CMK (cell line): ENCODE measurements around the gene SCRT2.
A peak's percentile ranks its signal among the peaks of the same experiment; 100 is the strongest.

ENCODE experiments used
- DNase-seq: peaks from one replicate; pipeline ENCODE4 v3.0.0-alpha.2; 2010; ENCODE audit warnings: low read depth

The SCRT2 gene

DNA sequence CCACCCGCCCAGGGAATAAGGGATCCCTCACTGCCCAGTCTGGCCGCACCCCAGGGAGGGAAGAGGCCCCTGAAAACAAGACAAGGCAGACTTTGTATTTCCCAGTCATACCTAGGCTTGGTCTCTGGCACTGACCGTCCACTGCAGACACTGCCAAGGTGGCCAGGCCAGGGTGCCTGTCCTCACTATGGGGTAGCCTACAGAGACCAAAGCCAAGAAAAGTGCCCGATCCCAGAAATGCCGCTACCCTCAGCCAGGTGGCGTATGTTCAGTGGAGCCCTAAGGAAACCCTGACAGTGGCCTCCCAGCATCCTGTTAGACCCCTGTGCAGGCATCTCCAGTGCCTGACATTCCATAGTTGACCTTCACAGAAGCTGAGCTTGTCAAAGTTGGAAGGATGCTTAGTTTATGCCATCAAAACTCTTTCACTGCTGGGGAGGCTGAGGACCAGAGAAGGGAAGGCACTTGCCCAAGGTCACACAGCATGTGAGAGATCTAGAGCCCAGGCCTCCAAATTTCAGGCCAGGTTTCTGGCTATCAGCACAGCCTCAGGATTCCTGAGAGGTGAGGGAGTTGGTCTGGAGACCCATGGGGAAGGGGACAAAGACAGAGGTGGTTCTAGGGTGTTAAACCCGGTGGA, 2.5 kb downstream of the SCRT2 start:
- no peak for DNase-seq

DNA sequence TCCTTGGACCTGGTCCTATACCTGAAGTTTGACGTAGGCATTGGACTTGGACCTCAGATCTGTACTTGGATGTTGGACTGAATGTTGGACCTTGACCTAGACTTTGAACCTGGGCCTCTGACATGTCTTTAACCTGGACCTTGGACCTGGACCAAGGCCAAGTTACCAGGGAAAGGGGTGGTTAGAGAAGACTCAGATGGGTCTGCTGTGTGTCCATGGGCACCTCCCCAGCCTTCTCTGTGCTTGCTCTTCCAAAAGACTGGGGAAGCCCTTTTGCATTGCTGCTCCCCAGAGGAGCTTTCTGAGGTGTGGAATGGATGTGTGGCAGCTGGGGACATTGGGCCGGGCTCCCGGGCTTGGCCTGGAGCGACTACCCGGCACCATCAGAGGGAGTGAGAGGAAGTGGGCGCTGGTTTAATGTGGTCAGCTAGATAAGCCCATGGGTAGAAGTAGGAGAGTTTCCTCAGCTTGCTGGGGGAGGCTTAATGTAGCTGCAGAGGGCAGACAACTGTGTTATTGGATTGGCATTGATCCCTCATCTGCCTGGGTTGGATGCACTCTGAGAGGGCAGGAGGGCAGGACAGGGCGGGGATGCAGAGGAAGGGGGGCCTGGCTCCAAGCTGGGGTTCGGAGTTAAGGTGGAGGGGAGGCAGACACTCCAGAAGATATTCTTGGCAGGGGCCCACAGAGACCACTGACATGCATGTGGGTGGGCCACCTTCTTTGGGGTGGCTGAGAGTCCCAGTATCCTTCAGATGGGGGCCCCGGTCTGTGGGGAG, 4.2 kb downstream of the SCRT2 start:
- peak; percentile 98 for DNase-seq

DNA sequence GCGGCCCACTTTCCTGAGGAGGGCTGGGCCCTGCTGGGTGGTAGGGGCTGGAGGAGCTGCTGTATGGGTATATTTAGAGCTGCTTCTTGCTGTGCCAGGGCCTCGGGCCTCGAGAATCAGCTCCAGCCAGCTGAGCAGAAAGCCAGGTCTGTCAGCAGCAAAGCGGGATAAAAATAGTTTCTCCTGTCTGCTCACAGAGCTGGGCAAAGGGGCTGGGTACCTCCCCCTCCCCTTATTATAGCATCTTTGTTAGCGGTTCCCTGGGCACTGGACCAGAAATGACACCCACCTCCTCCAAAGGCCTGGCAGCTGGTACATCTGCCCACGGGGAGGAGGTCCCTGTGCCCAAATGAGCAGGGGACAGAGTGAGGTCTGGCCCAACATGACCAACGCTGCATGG, 6.0 kb downstream of the SCRT2 start:
- no peak for DNase-seq

DNA sequence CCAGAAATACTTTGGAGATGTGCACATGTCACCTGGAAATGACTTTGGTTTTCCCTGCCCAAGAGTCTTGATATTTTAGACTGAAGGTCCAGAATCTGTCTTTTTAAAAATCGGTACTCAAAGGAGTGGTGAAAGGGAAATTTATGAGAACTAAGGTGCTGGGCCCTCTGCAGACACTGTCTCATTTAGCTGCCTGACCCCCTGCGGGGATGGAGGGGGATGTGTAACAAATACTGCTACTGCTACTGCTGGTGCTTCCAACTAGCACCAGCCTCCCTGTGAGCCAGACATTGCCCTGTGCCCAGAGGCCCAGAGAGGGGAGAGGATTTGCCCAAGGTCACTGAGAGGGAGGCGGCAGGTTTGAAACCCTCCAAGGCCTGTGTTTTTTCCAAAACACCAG, 7.0 kb downstream of the SCRT2 start:
- DNase-seq, result no peak

DNA sequence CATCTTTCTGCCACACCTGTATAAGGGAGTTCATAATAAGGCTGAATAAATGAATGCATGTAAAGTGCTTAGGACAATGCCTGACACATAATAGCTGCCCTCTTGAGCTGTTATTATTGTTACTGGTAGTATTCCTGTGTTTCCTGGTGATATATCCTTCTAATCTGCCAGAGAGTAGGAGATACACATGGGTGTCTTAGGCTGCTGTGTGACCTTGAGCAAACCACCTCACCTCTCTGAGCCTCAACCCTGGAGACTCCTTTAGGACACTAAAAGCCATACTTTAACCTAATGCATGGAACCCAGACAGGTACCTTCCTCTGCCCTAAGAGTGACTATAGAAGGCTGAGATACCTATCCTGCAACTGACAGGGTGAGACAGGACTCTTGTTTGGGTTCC, 7.6 kb downstream of the SCRT2 start:
- no peak for DNase-seq

DNA sequence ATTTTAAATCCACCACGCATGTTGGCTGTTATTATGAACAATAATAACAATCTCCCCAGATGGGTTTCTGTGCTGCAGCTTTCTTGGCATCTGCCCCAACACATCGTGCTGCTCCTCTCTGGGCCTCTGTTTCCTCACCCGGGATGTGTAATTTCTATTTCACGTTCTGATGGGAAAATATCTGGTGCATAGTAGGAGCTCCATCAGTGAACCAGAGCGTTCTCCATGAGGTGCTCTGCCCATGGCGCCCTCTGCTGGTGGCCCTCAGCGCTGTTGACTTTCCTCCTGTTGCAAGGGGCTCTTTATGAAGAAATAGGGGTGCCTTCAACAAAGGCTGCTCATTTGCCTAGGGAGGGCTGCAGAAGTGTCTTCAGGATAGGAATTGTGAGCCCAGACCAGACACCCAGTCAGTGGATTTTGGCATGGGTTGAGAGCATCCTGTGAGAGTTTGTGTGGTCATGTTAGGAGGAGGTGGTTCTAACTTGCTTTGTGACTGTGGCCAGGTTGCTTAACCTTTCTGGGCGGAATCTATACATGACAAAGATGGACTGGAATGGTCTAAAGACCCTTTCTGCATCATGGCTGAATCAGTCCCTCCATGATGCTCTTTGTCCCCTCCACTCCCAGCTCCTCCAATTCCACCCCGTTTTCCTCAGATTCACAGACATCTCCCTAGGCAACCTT, 8.1 kb downstream of the SCRT2 start:
- no peak for DNase-seq

DNA sequence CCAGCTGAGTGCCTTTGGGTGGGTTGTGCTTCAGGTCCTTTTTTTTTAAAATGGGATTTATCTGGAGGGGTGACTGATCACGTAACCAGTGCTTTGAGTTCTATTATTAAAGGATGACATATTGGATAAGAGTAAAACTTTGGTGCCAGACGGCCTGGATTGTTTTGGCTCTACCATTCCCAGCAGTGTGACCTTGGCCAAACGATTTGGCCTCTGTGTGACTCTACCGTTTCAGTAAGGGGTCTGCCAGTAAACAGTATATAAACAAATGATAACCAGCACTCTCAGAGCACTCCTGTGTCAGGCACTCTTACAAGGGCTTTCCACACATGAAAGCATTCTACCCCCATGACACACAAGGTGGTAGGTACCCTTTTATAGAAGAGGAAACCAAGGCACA, 8.7 kb downstream of the SCRT2 start:
- DNase-seq, result no peak

DNA sequence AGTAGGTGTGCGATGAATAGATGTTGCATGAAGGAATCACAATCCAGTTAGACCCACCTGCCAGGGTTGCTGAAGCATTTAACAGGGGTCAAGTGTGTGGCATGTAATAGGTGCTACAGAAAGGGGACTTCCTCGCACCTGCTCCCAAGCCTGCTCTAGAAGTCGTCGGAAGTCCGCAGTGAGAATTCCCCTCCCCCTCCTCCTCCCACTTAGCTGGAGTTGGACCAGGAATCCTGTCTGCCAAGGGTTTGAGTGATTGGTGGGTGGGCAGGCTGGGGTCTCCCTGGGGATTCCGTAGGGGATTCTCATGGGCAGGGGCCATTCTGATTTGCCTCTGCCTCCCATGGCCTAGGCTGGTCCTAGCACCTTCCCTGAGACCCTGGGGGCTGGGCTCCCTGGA, 10.3 kb downstream of the SCRT2 start:
- no peak for DNase-seq

DNA sequence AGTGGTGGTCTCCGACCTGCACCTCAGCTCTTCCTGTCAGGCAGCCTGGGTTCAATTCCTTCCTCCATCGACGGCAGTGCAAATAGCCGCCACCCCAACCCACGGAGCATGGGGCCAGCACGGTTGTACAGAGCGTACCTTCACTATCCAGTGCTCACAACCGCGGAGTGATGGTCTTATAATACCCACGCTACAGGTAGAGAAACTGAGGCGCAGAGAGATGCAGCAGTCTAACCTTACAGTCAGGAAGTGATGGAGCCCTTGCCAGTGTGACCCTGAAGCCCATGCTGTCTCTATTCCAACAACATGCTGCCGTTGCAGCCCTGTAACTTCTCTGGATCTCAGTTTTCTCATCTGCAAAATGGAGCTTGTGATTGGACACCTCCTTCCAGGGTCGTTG, 11.0 kb downstream of the SCRT2 start:
- no peak for DNase-seq

DNA sequence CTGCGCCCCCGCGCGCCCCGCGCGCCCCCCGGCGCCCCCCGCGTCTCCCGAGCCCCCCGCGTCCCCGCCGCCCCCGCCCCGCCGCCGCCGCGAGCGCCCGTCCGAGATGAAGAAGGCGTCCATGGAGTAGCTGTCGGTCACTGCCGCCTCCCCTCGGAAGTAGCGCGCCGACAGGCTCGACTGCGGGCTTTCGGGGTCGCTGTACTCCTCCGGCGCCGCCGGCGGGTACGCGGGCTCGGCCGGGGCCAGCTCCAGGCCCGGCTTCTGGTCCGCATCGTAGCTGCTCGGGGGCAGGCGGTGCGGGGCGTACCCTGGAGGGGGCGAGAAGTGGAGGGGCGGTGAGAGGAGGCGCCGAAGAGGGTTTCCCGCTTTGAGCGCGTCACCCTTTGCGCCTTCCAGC, 11.5 kb downstream of the SCRT2 start:
- no peak for DNase-seq

DNA sequence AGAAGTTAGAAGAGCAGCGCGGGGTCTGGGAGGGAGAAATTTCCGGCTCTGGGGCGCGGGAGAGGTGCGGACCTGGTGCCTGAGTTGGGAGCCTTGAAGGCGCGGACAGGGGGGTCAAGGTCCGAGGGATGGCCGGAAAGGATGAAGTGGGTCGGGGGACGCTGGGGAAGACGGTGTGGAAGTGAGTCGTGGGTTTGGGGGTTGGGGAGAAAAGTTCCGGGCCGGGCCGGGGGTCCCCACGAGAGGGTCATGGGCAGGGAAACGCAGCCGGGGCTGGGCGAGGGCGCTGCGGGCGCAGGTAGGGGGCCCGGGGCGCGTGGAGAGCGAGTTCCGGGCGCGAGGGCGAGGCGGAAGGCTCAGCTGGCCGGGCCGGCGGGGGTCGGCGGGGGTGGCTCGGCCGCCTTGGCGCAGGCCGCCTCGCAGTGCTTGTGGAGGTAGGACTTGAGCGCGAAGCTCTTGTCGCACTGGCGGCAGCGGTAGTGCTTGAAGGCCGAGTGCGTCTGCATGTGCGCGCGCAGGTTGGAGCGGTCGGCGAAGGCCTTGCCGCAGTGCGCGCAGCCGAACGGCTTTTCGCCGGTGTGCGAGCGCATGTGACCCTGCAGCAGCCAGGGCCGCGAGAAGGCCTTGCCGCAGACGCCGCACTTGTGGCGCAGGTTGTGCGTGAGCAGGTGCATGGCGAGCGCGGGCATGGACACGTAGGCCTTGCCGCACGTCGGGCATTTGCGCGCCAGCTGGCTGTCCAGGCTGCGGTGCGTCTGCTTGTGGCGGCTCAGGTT, 12.1 kb downstream of the SCRT2 start:
- DNase-seq, result no peak

DNA sequence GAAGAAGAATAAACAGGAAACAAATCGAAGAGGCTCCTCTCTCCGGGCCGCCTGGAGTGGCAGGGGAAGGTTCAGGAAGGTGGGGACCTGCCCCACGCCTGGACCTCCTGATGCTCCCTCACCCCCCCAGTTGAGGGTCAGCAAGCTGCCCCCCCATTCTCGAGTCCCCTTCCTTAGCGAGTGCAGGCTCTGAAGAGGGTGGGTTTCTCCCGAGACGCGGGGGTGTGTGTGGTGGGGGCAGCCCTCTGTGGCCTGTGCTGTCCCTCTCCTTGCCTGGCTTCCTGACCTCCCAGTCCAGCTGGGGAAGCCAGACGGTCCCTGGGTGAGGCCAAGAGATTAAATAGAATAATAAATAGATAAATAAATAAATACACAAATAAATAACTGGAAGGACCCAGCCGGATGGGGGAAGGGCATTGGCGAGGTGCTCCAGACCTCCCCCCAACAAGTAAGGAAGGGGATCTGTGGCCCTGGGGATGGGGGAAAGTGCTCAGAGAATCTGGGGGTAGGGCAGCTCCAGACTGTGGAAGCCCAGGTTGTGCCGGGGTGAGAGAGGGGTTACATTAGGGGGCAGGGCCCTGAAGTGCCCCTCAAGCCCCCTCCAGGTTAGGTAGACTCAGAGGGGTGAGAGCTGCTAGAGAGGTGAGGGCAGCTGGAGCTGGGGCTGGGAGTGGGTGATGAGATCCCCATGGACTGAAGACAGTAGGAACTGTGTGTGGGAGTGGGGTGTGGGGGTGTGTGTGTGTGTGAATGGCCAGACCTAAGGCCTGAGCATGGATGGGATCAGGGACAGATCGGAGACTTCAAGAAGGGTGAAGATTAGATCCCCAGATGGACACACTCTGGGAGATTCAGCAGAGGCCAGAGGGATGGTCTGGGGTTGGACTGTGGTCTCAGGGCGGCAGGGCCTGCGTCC, 13.1 kb downstream of the SCRT2 start:
- no peak for DNase-seq

DNA sequence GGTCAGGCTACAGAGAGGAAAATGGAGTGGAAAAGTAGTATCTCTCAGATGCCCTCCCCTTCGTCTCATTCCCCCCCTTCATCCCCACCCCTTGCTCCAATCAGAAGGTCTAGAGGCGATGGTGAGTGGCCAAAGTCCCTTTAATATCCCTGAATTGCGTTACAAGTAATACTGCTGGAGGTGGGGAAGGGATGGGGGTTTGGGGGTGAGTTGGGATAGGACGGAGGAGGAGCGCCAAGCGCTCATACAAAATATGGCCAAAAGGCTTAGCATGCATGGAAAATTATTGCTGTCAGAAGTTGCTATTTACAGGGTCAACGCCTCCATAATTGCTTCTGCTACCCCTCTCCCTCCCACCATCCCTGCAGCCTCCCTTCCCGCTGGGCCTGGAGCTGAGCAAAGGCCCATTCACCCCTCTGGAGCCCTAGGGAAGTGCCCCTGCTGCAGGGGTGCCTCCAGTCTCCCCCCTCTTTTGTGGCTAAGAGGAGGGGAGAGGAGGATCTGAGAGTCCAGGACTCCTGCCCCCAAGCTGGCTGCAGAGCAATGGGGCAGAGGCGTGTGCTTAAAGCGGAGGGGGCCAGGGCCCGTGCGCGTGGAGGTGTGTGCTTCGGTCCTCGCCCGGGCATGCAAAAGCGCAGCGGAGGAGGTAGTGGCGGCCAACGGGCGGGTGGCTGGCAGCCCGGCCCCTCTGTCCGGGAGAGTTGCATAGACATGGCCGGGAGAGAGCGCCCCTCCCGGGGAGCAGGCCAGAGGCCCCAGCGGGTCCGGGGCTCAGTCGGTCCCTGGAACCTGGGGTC, 13.9 kb downstream of the SCRT2 start:
- DNase-seq, result no peak

DNA sequence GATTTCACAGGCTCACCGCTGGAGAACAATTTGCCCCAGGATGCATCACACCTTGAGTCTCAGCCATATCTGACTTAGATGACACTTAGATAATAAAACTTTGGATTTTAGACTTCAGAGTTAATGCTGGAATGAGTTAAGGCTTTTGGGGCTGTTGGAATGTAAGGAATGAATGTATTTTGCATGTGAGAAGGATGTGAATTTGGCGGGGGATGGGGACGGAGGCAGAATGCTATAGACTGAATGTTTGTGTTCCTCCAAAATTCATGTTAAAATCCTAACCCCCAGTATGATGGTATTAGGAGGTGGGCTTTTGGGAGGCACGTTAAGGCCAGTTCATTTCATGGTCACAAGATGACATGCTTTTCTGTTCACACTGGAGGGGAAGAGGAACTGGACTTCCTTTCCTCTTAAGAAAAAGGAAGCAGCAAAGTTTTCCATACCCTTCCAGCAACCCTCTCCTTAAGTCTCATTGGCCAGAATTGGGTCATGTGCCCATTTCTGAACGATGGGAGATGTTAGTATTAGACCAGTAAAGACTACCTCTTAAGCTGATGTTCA, 16.8 kb downstream of the SCRT2 start:
- no peak for DNase-seq

DNA sequence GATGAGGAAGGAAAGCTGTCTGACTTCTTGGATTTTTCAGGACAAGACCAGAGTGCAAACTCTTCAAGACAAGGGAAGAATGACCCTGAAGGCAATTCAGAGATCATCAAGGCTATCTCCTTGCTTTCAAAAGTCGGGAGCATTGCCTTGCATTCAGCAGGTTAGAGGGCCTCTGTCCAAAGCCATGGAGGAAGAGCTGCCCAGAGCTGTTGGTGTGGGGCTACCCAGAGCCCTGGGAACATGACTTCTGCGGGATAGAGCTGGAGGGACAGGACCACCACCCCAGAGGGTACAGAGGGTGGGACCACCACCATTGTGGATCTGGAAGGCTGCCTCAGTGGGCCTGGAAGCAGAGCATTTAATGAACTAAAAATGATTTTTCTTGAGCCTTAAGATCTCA, 17.4 kb downstream of the SCRT2 start:
- no peak for DNase-seq

DNA sequence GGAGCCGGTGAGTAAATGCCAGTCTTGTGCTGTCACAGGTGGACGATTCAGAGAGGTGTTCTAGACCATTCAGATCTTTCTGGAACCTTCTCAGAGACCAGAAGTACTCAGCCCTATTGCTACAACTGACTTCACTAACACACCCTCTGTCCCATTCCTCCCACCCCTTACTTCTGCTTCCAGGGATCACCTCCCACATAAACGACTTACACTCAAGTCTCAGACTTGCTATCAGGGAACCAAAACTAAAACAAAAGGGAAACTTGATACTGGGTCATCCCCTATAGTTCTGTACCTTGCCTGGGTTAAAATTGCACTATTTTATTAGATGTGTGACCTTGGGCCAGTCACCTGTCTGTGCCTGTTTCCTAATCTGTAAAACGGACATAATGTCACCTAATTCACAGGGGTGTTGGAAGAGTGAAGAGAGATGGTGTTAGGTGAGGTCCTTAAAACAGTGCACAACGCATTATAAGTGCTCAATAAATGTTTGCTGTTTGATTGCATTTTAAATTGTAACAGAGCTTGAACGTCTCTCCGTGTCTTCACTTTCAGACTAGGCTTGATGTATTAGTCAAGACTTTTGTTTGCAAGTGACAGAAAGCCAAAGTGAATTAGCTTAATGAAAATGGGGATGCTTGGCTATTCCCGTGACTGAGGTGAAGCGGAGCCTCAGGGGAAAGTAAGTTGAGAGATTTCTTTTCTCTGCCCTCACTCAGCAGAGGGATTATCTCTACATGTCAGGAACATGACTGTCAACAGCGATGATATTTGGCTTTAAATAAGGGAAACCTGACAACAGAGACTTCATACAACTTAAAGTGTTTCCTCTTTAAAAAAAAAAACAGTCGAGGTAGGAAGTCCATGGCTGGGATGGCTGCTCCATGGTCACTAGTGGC, 19.6 kb downstream of the SCRT2 start:
- DNase-seq, result no peak

DNA sequence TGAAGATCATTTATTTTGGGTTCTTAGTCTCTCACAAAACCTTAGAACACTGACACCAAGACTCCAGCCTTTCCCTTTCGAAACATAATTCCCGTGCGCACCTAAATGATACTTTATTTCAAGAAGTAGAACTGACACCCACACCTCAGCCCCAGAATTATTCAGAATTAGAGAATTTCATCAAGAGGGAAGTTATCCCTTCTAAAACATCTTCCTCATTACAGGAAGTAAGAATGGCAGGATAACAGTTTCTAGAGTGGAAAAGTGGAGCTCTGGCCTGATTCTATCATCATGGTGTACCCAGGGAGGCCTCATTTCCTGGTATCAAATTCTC, 21.2 kb downstream of the SCRT2 start:
- no peak for DNase-seq

DNA sequence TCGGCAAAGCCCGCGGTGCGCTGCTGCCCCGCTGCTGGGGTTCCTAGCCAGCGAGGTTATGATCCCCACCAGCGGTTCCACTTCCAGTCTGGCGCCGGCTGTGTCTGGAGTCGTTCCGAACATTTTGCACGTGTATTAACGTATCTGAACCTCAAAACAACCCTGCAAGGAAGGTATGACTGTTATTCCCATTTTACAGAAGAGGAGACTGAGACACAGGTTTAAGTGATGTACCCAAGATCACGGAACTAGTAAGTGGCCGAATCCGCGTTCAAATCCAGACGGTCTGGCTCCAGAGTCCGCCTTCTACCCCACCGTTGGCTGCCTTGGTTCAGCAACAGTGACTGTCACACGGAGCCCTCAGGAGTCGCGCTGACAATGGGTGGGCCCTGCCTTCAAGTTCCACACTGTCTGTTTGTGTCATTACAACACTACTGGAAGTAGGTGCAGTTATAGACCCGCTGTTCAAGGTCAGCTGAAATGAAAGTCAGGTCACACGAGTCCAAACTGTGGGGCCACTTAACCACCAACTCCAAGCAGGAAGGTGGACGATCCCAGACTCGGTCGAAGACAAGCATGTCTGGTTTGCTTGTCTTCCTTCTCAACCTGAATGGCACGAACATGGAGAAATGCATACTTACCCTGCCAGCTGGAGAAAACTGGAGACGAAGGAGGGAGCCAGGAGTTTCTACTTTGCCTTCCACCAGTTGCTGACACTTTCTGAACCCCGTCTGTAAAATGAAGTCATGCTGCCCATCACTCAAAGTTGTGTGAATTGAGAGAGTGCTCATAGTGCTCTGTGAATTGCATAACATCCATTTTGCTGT, 21.8 kb downstream of the SCRT2 start:
- no peak for DNase-seq
